HCT116 (cell line): Measurements from ENCODE around the gene KANK4. TPM values are rescaled to one million over a fixed set of nuclear protein-coding genes. Genes with fewer than 3 reads are reported as not detected.

Experiments used
- ATAC-seq: fragments of 200-7000 bp; cut with Tn5 transposase; 2 replicates; pipeline ENCODE4 v1.9.1; 2020; ENCODE audit warnings: mild to moderate bottlenecking, moderate library complexity
- BruUV-seq: library from RNA; stranded (reverse); fragments of 400-500 nt; replicated peaks from 2 replicates; lab custom pipeline; 2021; lab: Mats Ljungman, UMichigan
- CTCF ChIA-PET: fragments of 300-600 bp; sonication (Branson Sonifier 250); formaldehyde crosslinking; loops from one replicate; lab custom pipeline; 2021; ENCODE audit warnings: antibody characterized with exemption; lab: Charles Lee
- POLR2A ChIA-PET: fragments of 300-600, 350-600 bp; sonication (Branson Sonifier 250); formaldehyde crosslinking; loops from one replicate; lab custom pipeline; 2021; ENCODE audit warnings: antibody characterized with exemption; lab: Charles Lee
- RAD21 ChIA-PET, 2 experiments: fragments of 300-600 bp; sonication (Branson Sonifier 250); formaldehyde crosslinking; loops; one replicate each; lab custom pipeline; 2023; ENCODE audit warnings: low total read pairs in 2 of 2; ENCODE audit not compliant: uncharacterized antibody in 2 of 2, unreplicated experiment in 2 of 2, low non-redundant PET in 1 of 2; lab: Charles Lee
- DNase-seq: peaks from one replicate; pipeline ENCODE4 v3.0.0-alpha.2; 2010; ENCODE audit warnings: low read depth, low spot score
- H2AFZ ChIP-seq: fragments of 200-600 bp; shearing (Covaris generic), sonication (generic); 2 replicates; pipeline ENCODE4 v1.6.1; 2017; ENCODE audit warnings: low read depth, mixed run types, mixed read lengths, antibody characterized with exemption, low read length; ENCODE audit not compliant: poor library complexity, severe bottlenecking
- H3K27ac ChIP-seq: 2 replicates; pipeline ENCODE4 v1.5.1; 2012; ENCODE audit warnings: low read depth, low read length
- H3K27me3 ChIP-seq: fragments of 200-600 bp; sonication (generic); 2 replicates; pipeline ENCODE4 v1.6.1; 2016; ENCODE audit warnings: mixed run types, low read length, mixed read lengths; ENCODE audit not compliant: insufficient read depth
- H3K36me3 ChIP-seq, 2 experiments: fragments of 200-500 bp in 1 of 2; fragments of 200-600 bp in 1 of 2; sonication (Bioruptor generic) in 1 of 2; sonication (generic) in 1 of 2; 2 replicates each; pipeline versions ENCODE4 v1.5.1 to v1.6.1; 2014 to 2016; ENCODE audit warnings: low read length in 2 of 2, inconsistent platforms in 1 of 2, mixed read lengths in 1 of 2, mixed run types in 1 of 2; ENCODE audit not compliant: insufficient read depth in 2 of 2, control insufficient read depth in 1 of 2
- H3K4me1 ChIP-seq, 2 experiments: fragments of 200-600 bp in 1 of 2; sonication (generic) in 1 of 2; 2 replicates each; pipeline versions ENCODE4 v1.5.1 to v1.6.1; 2012 to 2017; ENCODE audit warnings: low read length in 2 of 2, inconsistent platforms in 1 of 2, mild to moderate bottlenecking in 1 of 2, mixed read lengths in 1 of 2, mixed run types in 1 of 2, moderate library complexity in 1 of 2; ENCODE audit not compliant: insufficient read depth in 2 of 2, control insufficient read depth in 1 of 2
- H3K4me2 ChIP-seq: fragments of 200-600 bp; sonication (generic); 2 replicates; pipeline ENCODE4 v1.6.1; 2017; ENCODE audit warnings: mixed run types, low read length, mixed read lengths
- H3K4me3 ChIP-seq, 2 experiments: fragments of 200-600 bp in 1 of 2; sonication (generic) in 1 of 2; replicated peaks in 1 of 2; 2 replicates each; pipeline ENCODE4 v1.5.1; 2011 to 2016; ENCODE audit warnings: low read length in 2 of 2, control low read depth in 1 of 2, low read depth in 1 of 2, mild to moderate bottlenecking in 1 of 2, mixed read lengths in 1 of 2, mixed run types in 1 of 2
- H3K79me2 ChIP-seq: fragments of 200-600 bp; sonication (generic); 2 replicates; pipeline ENCODE4 v1.6.1; 2017; ENCODE audit warnings: mild to moderate bottlenecking, mixed run types, low read length, moderate library complexity, mixed read lengths; ENCODE audit not compliant: insufficient read depth
- H3K9ac ChIP-seq: fragments of 200-600 bp; sonication (generic); 2 replicates; pipeline ENCODE4 v1.6.1; 2016; ENCODE audit warnings: low read length, mixed read lengths
- H3K9me2 ChIP-seq: fragments of 200-600 bp; sonication (generic), shearing (Covaris generic); 2 replicates; pipeline ENCODE4 v1.6.1; 2017; ENCODE audit warnings: mixed run types, mild to moderate bottlenecking, moderate library complexity; ENCODE audit not compliant: insufficient read depth
- H3K9me3 ChIP-seq, 2 experiments: fragments of 200-500 bp in 1 of 2; fragments of 200-600 bp in 1 of 2; sonication (Bioruptor generic) in 1 of 2; sonication (generic) in 1 of 2; 2 replicates each; pipeline ENCODE4 v1.6.1; 2014 to 2017; ENCODE audit warnings: low read length in 2 of 2, mixed read lengths in 2 of 2, inconsistent platforms in 1 of 2, low read depth in 1 of 2, mild to moderate bottlenecking in 1 of 2, mixed run types in 1 of 2, moderate library complexity in 1 of 2; ENCODE audit not compliant: control insufficient read depth in 1 of 2, insufficient read depth in 1 of 2
- H4K20me1 ChIP-seq: fragments of 200-600 bp; sonication (generic), shearing (Covaris generic); 2 replicates; pipeline ENCODE4 v1.6.1; 2017; ENCODE audit warnings: mixed run types, mild to moderate bottlenecking, moderate library complexity; ENCODE audit not compliant: insufficient read depth
- CEBPB ChIP-seq: IDR thresholded peaks from 2 replicates; pipeline ENCODE4 v1.6.1; 2012; ENCODE audit warnings: low read depth
- EGR1 ChIP-seq: IDR thresholded peaks from 2 replicates; pipeline ENCODE4 v1.6.1; 2012; ENCODE audit warnings: low read depth
- POLR2A ChIP-seq: IDR thresholded peaks from 2 replicates; pipeline ENCODE4 v1.7.0; 2011; ENCODE audit warnings: borderline replicate concordance; ENCODE audit not compliant: insufficient read depth, insufficient read length; ENCODE audit errors: extremely low read depth
- POLR2AphosphoS5 ChIP-seq: IDR thresholded peaks from 2 replicates; pipeline ENCODE4 v1.6.1; 2011; ENCODE audit warnings: mild to moderate bottlenecking, low read depth, low read length, moderate library complexity
- RAD21 ChIP-seq: IDR thresholded peaks from 2 replicates; pipeline ENCODE4 v1.6.1; 2012; ENCODE audit warnings: low read depth, mild to moderate bottlenecking
- intact Hi-C: fragments of 100-400 bp; cut with micrococcal nuclease; formaldehyde crosslinking; loops from 2 replicates; pipeline ENCODE4 v1.10.0; 2022
- total RNA-seq: library from RNA; stranded (reverse); gene quantifications from one replicate; pipeline ENCODE4 v1.2.1, GENCODE V29; 2021; ENCODE audit not compliant: unreplicated experiment
- TF ChIP-seq, protein P1 (sequence below): IDR thresholded peaks from 2 replicates; pipeline ENCODE4 v1.6.1; 2012; ENCODE audit warnings: low read depth

The KANK4 gene
- total RNA-seq, 1 experiment from 2014 or later, result not detected

DNA sequence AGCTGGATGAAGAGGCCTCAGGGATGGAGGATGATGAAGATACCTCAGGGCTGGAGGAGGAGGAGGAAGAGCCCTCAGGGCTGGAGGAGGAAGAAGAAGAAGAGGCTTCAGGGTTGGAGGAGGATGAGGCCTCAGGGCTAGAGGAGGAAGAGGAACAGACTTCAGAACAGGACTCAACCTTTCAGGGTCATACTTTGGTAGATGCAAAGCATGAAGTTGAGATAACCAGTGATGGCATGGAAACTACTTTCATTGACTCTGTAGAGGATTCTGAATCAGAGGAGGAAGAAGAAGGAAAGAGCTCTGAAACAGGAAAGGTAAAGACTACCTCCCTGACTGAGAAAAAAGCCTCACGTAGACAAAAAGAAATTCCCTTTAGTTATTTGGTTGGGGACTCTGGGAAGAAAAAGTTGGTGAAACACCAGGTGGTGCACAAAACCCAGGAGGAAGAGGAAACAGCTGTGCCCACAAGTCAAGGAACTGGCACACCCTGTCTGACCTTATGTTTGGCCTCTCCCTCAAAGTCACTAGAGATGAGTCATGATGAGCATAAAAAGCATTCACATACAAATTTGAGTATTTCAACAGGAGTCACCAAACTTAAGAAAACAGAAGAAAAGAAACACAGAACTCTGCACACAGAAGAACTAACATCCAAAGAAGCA, 109.2 kb downstream of the KANK4 start:
- Histone ChIP-seq H3K4me1 (peaks cover 0 to 6% of the 10 kb centered on the region in 2 experiments; a peak in 2 of 4 replicates), H3K9me2 (no peaks in the 10 kb centered on the region), H3K79me2 (no peaks in the 10 kb centered on the region), H3K36me3 (no peaks in the 10 kb centered on the region), H2AFZ (no peak overlapping the region), H3K9me3 (peaks cover 4 to 16% of the 10 kb centered on the region in 2 experiments; a peak in 3 of 4 replicates), H4K20me1 (no peaks in the 10 kb centered on the region), H3K27me3 (no peaks in the 10 kb centered on the region), H3K4me2 (no peak overlapping the region), H3K4me3 (no peak overlapping the region), H3K27ac (no peak overlapping the region), H3K9ac (no peak overlapping the region)
- POLR2A ChIA-PET, result no interaction called here
- no peak for DNase-seq
- CTCF ChIA-PET, result no interaction called here
- intact Hi-C loops, result no loop called here
- no peak for ATAC-seq
- TF ChIP-seq RAD21 (peak; percentile 28; the same call in 1 of the 2 replicates), EGR1 (no peak)
- TF ChIP-seq, protein P1, sequence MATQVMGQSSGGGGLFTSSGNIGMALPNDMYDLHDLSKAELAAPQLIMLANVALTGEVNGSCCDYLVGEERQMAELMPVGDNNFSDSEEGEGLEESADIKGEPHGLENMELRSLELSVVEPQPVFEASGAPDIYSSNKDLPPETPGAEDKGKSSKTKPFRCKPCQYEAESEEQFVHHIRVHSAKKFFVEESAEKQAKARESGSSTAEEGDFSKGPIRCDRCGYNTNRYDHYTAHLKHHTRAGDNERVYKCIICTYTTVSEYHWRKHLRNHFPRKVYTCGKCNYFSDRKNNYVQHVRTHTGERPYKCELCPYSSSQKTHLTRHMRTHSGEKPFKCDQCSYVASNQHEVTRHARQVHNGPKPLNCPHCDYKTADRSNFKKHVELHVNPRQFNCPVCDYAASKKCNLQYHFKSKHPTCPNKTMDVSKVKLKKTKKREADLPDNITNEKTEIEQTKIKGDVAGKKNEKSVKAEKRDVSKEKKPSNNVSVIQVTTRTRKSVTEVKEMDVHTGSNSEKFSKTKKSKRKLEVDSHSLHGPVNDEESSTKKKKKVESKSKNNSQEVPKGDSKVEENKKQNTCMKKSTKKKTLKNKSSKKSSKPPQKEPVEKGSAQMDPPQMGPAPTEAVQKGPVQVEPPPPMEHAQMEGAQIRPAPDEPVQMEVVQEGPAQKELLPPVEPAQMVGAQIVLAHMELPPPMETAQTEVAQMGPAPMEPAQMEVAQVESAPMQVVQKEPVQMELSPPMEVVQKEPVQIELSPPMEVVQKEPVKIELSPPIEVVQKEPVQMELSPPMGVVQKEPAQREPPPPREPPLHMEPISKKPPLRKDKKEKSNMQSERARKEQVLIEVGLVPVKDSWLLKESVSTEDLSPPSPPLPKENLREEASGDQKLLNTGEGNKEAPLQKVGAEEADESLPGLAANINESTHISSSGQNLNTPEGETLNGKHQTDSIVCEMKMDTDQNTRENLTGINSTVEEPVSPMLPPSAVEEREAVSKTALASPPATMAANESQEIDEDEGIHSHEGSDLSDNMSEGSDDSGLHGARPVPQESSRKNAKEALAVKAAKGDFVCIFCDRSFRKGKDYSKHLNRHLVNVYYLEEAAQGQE, result no peak
- BruUV-seq, result no TSS peak
- RAD21 ChIA-PET, result no interaction called here

DNA sequence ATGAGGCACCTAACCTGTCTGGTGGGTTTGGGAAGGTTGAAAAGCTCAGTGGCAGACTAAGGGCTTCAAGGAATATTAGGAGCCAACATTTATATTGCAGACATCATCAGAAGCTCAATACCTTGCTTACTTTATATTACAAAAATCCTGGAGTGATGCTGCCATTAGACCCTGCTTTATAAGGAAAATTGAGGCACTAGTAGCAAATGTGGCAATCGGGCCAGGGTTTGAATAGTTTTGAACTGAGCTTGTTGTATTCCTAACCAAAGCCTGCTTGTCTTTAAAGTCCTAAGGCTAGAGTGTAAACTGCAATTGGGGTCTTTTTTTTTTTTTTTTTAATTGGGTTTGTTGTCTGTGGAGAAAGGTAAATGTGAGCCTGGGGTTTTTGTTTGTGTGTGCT, 110.3 kb downstream of the KANK4 start:
- no peak overlapping the region for H3K9ac ChIP-seq
- TF ChIP-seq CEBPB (no peak), EGR1 (no peak), POLR2AphosphoS5 (no peak), POLR2A (no peak)
- ChIA-PET RAD21 (no interaction called here), POLR2A (no interaction called here), CTCF (no interaction called here)
- no peak overlapping the region for H3K4me3 ChIP-seq
- no peaks in the 10 kb centered on the region for H3K27me3 ChIP-seq
- no peaks in the 10 kb centered on the region for H3K79me2 ChIP-seq
- no TSS peak for BruUV-seq
- no peaks in the 10 kb centered on the region for H3K9me2 ChIP-seq
- H3K9me3 ChIP-seq, result peaks cover 4 to 16% of the 10 kb centered on the region in 2 experiments; a peak in 3 of 4 replicates
- no peak for ATAC-seq
- H2AFZ ChIP-seq, result no peak overlapping the region
- no peak overlapping the region for H3K4me2 ChIP-seq
- H3K27ac ChIP-seq, result no peak overlapping the region
- H3K36me3 ChIP-seq, result no peaks in the 10 kb centered on the region
- peaks cover 0 to 6% of the 10 kb centered on the region in 2 experiments; a peak in 2 of 4 replicates for H3K4me1 ChIP-seq
- no peak for DNase-seq
- H4K20me1 ChIP-seq, result no peaks in the 10 kb centered on the region
- intact Hi-C loops, result no loop called here
